HG03342 (cell line): ENCODE results near the gene NEBL.

Experiments used
- ATAC-seq: cut with Tn5 transposase; IDR thresholded peaks from one replicate; pipeline ENCODE4 v1.9.1; 2021; ENCODE audit warnings: mild to moderate bottlenecking, moderate library complexity; ENCODE audit not compliant: unreplicated experiment

The NEBL gene

GRCh38 chr10:20870834-20871233 lies 26.3 kb downstream of the NEBL start:
- no peak for ATAC-seq

- ATAC-seq = no peak
Observed at GRCh38 chr10:20863008-20863407, 34.1 kb downstream of the NEBL start.

DNA sequence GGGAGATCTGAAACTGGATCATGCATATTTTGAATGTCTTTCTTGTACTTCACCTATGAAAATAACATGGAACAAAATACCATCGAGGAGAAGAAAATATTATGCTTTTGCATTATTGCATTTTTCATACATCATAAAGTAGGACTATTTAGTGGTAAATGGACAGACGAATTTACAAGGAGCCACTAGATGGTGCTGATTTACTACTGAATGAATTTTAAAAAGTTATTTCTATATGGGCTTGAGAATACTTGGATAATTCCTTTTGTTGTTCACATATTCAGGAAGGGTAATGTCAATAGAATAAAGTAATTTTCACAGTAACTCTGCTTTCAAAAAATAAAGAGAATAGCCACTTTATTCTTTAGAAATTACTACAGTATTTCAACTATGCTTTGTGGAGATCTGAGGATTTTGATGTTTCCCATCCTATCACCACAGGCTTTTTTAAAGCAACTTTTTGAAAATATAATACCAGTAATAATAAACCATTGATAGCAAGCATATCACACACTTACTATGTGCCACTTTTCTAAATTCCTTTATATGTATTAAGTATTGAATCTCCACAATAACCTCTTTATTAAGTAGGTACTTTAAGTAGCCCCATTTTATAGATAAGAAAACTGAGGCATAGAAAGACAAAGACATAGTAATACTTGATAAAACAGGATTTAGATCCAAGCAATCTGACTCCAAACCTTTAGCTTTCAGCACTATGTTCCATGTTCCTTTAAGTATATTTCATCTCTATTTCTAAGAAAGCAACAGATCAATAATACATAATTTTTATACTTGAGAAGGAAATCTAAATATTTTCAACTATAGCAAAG lies 38.6 kb downstream of the NEBL start:
- no peak for ATAC-seq

GRCh38 chr10:20856484-20856883 lies 40.6 kb downstream of the NEBL start:
- ATAC-seq = no peak

DNA sequence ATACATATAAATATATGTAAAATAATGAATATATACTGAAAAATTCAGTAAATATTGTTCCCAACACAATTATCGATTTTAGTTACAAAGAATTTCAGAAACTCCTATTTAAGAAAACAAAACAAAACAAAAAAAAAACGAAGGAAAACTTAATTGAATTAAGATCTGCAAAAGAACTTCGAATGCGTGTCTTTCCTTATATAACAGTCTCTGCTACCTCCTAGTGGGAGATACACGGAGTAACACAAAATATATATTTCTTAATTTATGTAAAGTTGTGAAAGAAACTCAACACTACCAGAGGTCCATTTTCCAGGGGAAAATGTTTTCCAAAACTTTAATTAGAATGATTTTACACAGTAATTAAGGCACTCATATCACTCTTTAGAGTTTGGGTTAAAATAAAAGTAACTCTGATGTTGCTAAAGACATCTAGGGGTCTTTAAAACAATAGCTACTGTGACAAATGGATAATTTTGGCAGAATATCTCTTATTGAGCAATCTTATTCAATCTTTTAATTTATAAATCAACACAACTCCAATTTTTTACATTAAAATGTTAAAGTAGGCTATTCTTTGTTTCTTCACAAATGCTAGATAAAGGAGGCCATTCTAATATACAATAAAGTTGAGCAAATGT lies 41.6 kb downstream of the NEBL start:
- no peak for ATAC-seq

GRCh38 chr10:20853276-20853675 lies 43.8 kb downstream of the NEBL start:
- no peak for ATAC-seq

DNA sequence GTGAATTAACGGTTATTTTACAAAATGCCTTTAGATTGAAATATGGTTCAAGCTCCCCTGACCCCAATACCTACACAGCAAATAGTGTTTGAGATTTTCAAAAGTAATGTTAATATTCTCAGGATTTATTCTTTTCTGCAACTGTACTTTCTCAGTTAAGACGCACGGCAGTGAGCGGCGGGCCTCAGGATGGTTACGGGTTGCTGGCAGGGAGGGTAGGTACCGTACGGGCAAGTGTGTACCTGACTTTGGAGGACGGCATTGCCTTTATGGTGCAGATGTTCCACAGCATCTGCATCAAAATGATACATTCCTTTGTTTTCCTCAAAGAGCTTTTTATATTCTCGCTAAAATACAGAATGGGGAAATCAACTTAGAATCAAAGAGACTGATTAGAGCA lies 44.8 kb downstream of the NEBL start:
- no peak for ATAC-seq

DNA sequence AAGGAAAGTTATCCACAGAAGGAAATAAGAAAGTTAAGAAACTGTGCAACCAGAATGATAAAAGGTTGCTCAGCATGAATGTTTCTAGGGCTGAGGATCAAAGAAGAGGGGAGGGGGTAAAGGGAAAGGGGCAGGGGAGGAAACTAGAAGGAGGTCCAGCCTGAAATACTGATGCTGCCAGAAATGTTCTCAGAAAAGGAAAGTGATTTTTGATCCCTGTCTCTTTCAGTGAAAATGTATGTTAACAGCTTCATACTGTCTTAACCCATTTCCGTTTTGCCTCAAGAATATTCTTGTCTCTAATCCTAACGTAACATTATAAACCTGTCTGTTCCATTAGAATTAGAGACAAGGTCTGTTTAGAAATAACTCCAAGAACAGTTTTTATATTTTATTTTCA lies 49.6 kb downstream of the NEBL start:
- no peak for ATAC-seq

DNA sequence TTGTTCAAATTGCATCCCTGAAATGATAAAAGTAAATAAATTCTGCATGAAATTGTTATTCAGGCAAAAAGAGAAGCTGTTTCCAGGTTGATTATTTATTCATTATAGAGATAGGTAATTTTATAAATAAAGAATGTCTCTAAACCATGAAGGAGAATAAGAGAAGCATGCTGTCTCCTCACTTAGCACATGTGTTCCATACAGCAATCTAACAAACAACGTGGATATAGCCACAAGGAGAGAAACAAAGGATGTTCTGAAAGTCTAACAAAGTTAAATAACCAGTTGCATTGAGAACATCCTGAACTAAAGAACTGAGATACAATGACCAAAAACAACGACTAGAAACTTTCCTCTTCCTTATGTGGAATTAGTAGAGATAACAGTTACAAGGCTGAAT lies 50.8 kb downstream of the NEBL start:
- ATAC-seq = no peak

GRCh38 chr10:20841419-20841818 lies 55.7 kb downstream of the NEBL start:
- no peak for ATAC-seq

DNA sequence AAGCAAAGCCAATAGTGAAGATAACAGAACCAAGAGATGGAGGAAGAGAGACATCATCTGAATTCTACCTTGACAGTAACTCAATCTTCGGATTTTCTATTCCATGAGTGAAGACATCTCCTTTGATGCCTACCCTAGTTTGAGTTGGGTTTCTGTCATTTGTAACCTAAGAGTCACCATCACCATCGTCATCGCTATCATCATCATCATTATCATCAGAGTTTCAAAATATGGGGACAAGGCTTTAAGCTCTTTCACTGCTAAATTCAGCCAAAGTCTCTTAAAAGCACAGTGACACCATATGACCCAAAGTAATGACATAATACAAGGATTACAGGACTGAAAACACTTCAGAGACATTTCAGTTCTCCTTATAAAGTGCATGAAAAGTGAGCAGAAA lies 57.2 kb downstream of the NEBL start:
- no peak for ATAC-seq

GRCh38 chr10:20839141-20839540 lies 58.0 kb downstream of the NEBL start:
- ATAC-seq = no peak

DNA sequence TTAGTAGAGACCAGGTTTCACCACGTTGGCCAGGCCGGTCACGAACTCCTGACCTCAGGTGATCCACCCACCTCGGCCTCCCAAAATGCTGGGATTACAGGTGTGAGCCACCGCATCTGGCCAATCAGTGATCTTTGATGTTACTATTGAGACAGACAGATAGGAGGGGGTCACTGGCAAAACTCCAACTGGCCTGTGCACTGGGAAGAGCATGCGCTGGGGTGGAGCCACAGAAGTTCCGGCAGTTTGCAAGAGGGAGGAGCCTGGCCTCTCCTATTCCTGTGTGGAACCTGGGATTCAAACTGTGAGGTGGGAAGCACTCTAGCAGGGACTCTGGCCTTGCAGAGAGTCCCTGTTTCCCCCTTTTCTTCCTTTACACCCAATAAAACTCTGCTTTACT lies 60.7 kb downstream of the NEBL start:
- no peak for ATAC-seq

DNA sequence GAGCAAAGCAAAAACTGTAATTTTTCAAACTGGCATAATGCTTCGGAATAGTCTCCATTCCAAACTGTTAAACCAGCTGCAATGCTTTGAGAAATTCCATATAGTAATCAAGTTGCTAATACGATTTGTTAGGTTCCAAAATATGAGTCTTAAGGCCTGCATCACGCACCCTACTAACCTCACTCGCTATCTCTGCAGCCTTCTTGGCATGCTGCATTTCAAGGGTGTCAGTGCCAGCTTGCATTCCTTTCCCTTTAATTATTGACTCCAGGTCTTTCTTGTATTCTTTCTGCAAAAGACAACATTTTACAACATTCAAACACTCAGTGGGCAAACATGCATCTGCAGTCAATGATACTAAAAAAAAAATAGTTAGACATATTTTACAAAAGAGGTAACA lies 61.8 kb downstream of the NEBL start:
- no peak for ATAC-seq

DNA sequence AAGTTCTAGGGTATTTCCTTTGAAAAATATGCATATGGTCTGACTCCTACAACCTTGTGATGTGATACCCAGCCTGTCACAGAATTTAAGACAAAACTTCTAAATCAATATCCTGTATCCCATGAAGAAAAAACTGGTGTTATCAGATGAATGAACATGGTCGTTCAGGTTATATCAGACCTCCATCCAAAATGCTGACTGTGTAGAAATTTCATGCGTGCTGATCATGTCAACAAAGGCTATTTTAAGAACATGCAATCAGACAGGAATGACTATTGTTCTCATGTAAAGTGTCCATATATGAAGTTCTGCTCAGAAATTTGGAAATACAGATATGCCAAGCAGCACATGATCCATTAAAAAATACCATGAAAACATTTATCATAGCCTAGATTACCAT lies 62.3 kb downstream of the NEBL start:
- no peak for ATAC-seq

DNA sequence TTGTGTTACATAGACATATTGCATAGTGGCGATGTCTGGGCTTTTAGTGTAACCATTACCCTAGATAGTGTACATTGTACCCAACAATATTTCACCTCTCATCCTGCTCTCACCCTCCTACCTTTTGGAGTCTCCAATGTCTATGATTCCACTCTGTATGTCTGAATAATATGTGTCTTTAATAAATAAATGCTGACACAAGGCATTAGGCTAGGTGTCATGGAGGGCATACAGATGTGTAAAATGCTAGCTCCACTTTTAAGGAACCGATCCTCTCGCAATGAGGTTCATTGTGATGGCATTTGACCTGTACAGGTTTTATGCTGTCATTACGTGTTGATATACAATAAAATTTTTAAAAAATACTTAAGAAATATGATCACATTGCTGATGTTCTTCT lies 74.3 kb downstream of the NEBL start:
- no peak for ATAC-seq

- no peak for ATAC-seq
Observed at GRCh38 chr10:20817646-20818045, 79.5 kb downstream of the NEBL start.

GRCh38 chr10:20817116-20817515 lies 80.0 kb downstream of the NEBL start:
- ATAC-seq = no peak

GRCh38 chr10:20814116-20814515 lies 83.0 kb downstream of the NEBL start:
- no peak for ATAC-seq

DNA sequence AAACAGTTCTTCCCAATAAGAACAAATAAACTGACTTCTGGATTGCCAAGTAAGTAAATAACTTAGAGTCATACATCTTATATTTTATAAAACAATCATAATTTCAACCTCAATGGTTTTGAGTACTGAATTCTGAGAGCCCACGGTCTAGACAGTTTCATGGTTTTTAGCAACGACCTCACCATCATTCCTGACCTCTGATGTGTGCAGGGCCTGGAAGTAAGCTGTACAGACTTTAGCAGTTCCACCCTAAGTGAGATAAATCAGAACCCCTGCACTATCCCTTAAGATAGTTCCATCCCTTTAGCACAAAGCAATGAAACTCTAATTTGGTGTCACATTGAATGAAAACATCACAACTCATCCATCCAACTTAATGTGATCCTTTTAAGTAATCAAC lies 86.0 kb downstream of the NEBL start:
- no peak for ATAC-seq

DNA sequence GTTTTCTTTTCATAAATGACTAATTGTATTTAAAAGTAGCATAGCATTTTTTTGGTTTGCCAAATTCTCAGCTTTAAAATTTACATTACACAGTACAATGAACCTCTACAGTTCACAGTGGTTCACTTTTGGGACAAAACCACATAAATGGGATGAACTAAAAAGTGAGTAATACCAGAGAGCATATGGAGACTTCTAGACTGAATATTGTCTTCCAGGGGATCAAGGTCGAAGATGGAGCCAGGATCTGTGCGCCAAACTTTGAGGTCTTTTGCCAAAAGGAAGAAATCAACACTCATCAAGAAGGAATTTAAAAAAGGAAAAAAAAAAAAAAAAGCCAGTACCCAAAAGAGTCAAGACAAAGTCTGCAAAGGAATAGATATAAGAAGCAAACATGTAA lies 87.5 kb downstream of the NEBL start:
- ATAC-seq = no peak

- no peak for ATAC-seq
Observed at GRCh38 chr10:20806487-20806886, 90.6 kb downstream of the NEBL start.

- ATAC-seq = no peak
Observed at GRCh38 chr10:20797290-20797689, 99.8 kb downstream of the NEBL start.
